Mesangial cell (primary cell): ENCODE measurements around the gene KCNA10. TPM values are rescaled to one million over a fixed set of nuclear protein-coding genes. Genes with fewer than 3 reads are reported as not detected.

Experiments
- total RNA-seq: library from RNA; depleted of rRNA; stranded (reverse); fragments of >200 nt; gene quantifications from 2 replicates; pipeline ENCODE4 v1.2.3, GENCODE V29; 2015

Gene KCNA10
- not detected in 2 replicates for total RNA-seq

DNA sequence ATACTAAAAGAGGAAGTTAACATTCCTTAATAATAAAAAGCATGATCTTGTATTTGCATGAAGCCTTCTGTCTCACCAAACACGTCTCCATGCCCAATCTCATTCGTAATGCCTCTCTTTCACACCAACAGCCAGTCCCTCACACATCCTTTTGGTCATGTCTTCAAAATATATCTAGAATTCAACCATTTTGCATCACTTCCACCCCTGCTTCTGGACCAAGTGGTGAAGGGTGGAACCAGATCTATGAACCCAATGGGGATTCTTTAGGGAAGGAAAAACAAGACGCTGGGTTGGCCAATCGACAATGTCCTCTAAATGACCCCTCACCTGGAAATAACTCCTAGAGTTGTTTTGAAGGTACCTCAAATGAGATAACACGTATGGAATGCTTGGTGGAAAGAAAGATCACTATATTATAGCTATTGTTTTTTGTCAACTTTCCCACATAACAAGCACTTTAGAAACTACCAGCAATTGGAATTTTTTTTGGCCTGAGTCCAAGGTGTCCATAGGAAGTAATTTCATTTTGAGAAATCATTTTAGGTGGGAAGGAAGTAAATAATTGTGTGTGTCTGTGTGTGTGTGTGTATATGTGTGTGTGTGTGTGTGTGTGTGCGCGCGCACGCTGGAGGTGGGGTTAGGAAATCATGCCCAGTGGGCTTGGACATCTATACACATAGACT lies at the start of gene KCNA10:
TSS of gene KCNA10 (minus strand) at position 51 of the 686 bp plus-strand sequence. CDS start 388 bp downstream, outside the sequence.

Other genes with a start within 250 kb of the KCNA10 start
- 26.1 and 27.4 TPM in 2 replicates for gene RBM15, start 179.8 kb downstream of the KCNA10 start, total RNA-seq
- gene SLC16A4, start 128.1 kb downstream of the KCNA10 start, total RNA-seq, result 5.2 and 29.3 TPM in 2 replicates
- gene LAMTOR5, start 111.5 kb downstream of the KCNA10 start, total RNA-seq, result 118 and 123 TPM in 2 replicates
- gene PROK1, start 68.0 kb downstream of the KCNA10 start, total RNA-seq, result not detected in 2 replicates
- gene KCNA2, start 87.2 kb upstream of the KCNA10 start, total RNA-seq, result under 0.01 TPM in 1 of 2 replicates, not detected in the other
- gene KCNA3, start 155.8 kb upstream of the KCNA10 start, total RNA-seq, result not detected in 2 replicates